MM.1S (cell line): Measurements from ENCODE around the gene PCF11.

Experiments
- DNase-seq: peaks from one replicate; pipeline ENCODE4 v3.0.0-alpha.2; 2015
- H2AFZ ChIP-seq: fragments of 300-600 bp; sonication (generic); 2 replicates; pipeline ENCODE4 v1.6.0; 2016; ENCODE audit warnings: antibody characterized with exemption, low read length
- H3F3A ChIP-seq: fragments of 300-600 bp; sonication (generic); 2 replicates; pipeline ENCODE4 v1.6.1; 2016; ENCODE audit warnings: mild to moderate bottlenecking, antibody characterized with exemption, low read length, moderate library complexity, mixed read lengths; ENCODE audit not compliant: insufficient read depth
- H3K27ac ChIP-seq: fragments of 300-600 bp; sonication (generic); 2 replicates; pipeline ENCODE4 v1.5.1; 2016; ENCODE audit warnings: mild to moderate bottlenecking, low read length
- H3K27me3 ChIP-seq: fragments of 300-600 bp; sonication (generic); replicated peaks from 2 replicates; pipeline ENCODE4 v1.6.0; 2016; ENCODE audit warnings: low read length; ENCODE audit not compliant: insufficient read depth
- H3K36me3 ChIP-seq: fragments of 300-600 bp; sonication (generic); replicated peaks from 2 replicates; pipeline ENCODE4 v1.6.1; 2016; ENCODE audit warnings: mild to moderate bottlenecking, low read length, mixed read lengths; ENCODE audit not compliant: insufficient read depth
- H3K4me1 ChIP-seq: fragments of 300-600 bp; sonication (generic); 2 replicates; pipeline ENCODE4 v1.6.1; 2016; ENCODE audit warnings: low read length, mixed read lengths
- H3K4me2 ChIP-seq: fragments of 300-600 bp; sonication (generic); 2 replicates; pipeline ENCODE4 v1.6.0; 2016; ENCODE audit warnings: low read depth, low read length
- H3K4me3 ChIP-seq: fragments of 300-600 bp; sonication (generic); 2 replicates; pipeline ENCODE4 v1.5.1; 2016; ENCODE audit warnings: low read length, mixed read lengths
- H3K79me2 ChIP-seq: fragments of 300-600 bp; sonication (generic); 2 replicates; pipeline ENCODE4 v1.6.1; 2016; ENCODE audit warnings: mixed run types, low read length, mixed read lengths
- H3K9ac ChIP-seq: fragments of 300-600 bp; sonication (generic); 2 replicates; pipeline ENCODE4 v1.6.1; 2016; ENCODE audit warnings: low read length, mixed read lengths
- H3K9me2 ChIP-seq: fragments of 300-600 bp; sonication (generic); replicated peaks from 2 replicates; pipeline ENCODE4 v1.6.1; 2016; ENCODE audit warnings: mild to moderate bottlenecking, low read length, mixed read lengths; ENCODE audit not compliant: insufficient read depth
- H3K9me3 ChIP-seq: fragments of 300-600 bp; sonication (generic); replicated peaks from 2 replicates; pipeline ENCODE4 v1.6.1; 2016; ENCODE audit warnings: mild to moderate bottlenecking, low read length, mixed read lengths; ENCODE audit not compliant: insufficient read depth
- H4K20me1 ChIP-seq: fragments of 300-600 bp; sonication (generic); 2 replicates; pipeline ENCODE4 v1.6.1; 2016; ENCODE audit warnings: mild to moderate bottlenecking, low read length, moderate library complexity, mixed read lengths; ENCODE audit not compliant: insufficient read depth
- CTCF ChIP-seq: fragments of 300-600 bp; sonication (generic); IDR thresholded peaks from 2 replicates; pipeline ENCODE4 v1.5.1; 2016; ENCODE audit warnings: antibody characterized with exemption, low read length, mixed read lengths
- EZH2 ChIP-seq: fragments of 300-600 bp; sonication (generic); optimal IDR thresholded peaks from 2 replicates; pipeline ENCODE3; 2017; ENCODE audit warnings: low read depth, mild to moderate bottlenecking, antibody characterized with exemption, low read length, mixed read lengths
- EZH2phosphoT487 ChIP-seq: fragments of 300-600 bp; sonication (generic); IDR thresholded peaks from 2 replicates; pipeline ENCODE4 v1.6.1; 2018; ENCODE audit warnings: antibody characterized with exemption, low read length

Gene PCF11

GRCh38 chr11:83181815-83182214, 24.9 kb downstream of the PCF11 start:
- Histone ChIP-seq H3K4me1 (no peaks in the 10 kb centered on the region), H3K9ac (no peak overlapping the region), H3K9me3 (no peaks in the 10 kb centered on the region), H2AFZ (no peak overlapping the region), H3K4me2 (no peak overlapping the region), H3K27me3 (no peaks in the 10 kb centered on the region), H3K9me2 (no peaks in the 10 kb centered on the region), H3F3A (peaks cover 37% of the 10 kb centered on the region), H4K20me1 (peaks cover 3% of the 10 kb centered on the region; the same call in 1 of the 2 replicates), H3K4me3 (no peak overlapping the region), H3K36me3 (peaks cover 42% of the 10 kb centered on the region; the same call in 1 of the 2 replicates), H3K27ac (no peak overlapping the region), H3K79me2 (peaks cover 47% of the 10 kb centered on the region)
- TF ChIP-seq EZH2 = no peak
- TF ChIP-seq CTCF = no peak
- no peak for TF ChIP-seq EZH2phosphoT487
- DNase-seq = no peak

- H3K4me1 ChIP-seq = no peaks in the 10 kb centered on the region
- H3K27ac ChIP-seq = no peak overlapping the region
- no peak overlapping the region for H2AFZ ChIP-seq
- peaks cover 24% of the 10 kb centered on the region; the same call in 1 of the 2 replicates for H3K36me3 ChIP-seq
- H3K9me3 ChIP-seq = no peaks in the 10 kb centered on the region
- H3K9ac ChIP-seq = no peak overlapping the region
- no peaks in the 10 kb centered on the region for H3K9me2 ChIP-seq
- no peak overlapping the region for H3K4me2 ChIP-seq
- peaks cover 3% of the 10 kb centered on the region; the same call in 1 of the 2 replicates for H4K20me1 ChIP-seq
- H3K27me3 ChIP-seq = no peaks in the 10 kb centered on the region
- peaks cover 54% of the 10 kb centered on the region for H3F3A ChIP-seq
- no peak for TF ChIP-seq EZH2phosphoT487
- no peak for TF ChIP-seq CTCF
- no peak for TF ChIP-seq EZH2
- no peak overlapping the region for H3K4me3 ChIP-seq
- no peak for DNase-seq
- peaks cover 13% of the 10 kb centered on the region for H3K79me2 ChIP-seq
Measured at GRCh38 chr11:83185767-83186166, 28.8 kb downstream of the PCF11 start.

- Histone ChIP-seq H3K27me3 (no peaks in the 10 kb centered on the region), H3K79me2 (peaks cover 13% of the 10 kb centered on the region), H3K9me2 (no peaks in the 10 kb centered on the region), H3K4me2 (no peak overlapping the region), H2AFZ (no peak overlapping the region), H3K4me3 (no peak overlapping the region), H3K9me3 (no peaks in the 10 kb centered on the region), H4K20me1 (no peaks in the 10 kb centered on the region), H3K4me1 (peaks cover 5% of the 10 kb centered on the region), H3K36me3 (peaks cover 14% of the 10 kb centered on the region; the same call in 1 of the 2 replicates), H3F3A (peaks cover 46% of the 10 kb centered on the region), H3K9ac (no peak overlapping the region), H3K27ac (no peak overlapping the region)
- DNase-seq = no peak
- no peak for TF ChIP-seq CTCF
- no peak for TF ChIP-seq EZH2phosphoT487
- no peak for TF ChIP-seq EZH2
Measured at GRCh38 chr11:83187465-83187864, 30.5 kb downstream of the PCF11 start.
